HG02938 (cell line): ENCODE measurements around the gene CTSG.
"Not testable (repeated sequence)": the region's sequence is repeated elsewhere in the genome, so short reads cannot be mapped to it uniquely, and the experiment has no call there.

ENCODE experiments used
- ATAC-seq: cut with Tn5 transposase; IDR thresholded peaks from one replicate; pipeline ENCODE4 v1.9.1; 2021; ENCODE audit warnings: mild to moderate bottlenecking, moderate library complexity; ENCODE audit not compliant: unreplicated experiment

CTSG gene

DNA sequence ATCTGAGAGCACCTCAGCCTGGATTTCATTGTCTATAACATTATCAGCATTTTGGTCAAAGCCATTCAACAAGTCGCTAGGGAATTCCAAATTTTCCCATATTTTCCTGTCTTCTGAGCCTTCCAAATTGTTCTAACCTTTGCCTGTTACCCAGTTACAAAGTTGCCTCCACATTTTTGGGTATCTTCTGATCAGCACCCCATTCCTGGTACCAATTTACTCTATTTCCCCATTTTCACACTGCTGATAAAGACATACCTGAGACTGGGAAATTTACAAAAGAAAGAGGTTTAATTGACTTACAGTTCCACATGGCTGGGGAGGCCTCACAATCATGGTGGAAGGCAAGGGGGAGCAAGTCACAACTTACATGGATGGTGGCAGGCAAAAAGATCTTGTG lies 27.0 kb downstream of the CTSG start:
- ATAC-seq = not testable (repeated sequence)

DNA sequence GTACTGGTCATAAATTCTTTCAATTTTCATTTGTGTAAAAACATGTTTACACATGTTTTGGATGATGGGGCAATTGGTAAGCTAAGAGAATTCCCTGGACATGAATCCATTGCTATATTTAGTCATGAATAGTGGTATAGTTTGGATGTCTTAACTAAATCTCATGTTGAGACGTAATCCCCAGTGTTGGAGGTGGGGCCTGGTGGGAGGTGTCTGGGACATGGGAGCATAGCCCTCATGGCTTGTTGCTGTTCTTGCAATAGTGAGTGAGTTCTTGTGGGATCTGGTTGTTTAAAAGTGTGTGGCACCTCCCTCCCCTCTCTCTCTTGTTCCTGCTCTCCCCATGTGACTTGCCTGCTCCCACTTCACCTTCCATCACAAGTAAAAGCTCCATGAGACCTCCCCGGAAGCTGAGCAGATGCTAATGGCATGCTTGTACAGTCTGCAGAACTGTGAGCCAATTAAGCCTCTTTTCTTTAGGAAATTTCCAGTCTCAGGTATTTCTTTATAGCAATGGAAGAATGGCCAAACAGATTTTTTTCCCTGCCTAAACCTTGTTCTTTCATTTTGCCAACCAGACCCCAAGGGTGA lies 33.6 kb downstream of the CTSG start:
- no peak for ATAC-seq

DNA sequence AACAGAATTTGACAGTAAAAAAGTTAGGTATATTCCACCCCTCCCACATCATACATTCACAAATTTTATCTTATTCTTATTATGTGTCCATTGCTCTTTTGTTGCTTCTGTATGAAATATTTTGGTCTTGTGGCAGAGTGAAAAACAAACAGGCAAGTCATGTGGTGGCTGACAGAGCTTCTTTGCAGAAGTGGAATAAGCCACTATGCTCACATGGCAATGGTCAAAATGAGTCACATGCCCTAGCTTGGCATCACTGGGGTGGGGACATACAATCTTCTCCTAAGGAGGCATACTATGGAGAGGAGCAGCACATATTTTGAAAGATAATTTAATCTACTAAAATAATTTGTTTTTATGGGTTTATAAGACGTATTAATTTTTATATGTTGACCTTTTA lies 40.3 kb downstream of the CTSG start:
- ATAC-seq = no peak

DNA sequence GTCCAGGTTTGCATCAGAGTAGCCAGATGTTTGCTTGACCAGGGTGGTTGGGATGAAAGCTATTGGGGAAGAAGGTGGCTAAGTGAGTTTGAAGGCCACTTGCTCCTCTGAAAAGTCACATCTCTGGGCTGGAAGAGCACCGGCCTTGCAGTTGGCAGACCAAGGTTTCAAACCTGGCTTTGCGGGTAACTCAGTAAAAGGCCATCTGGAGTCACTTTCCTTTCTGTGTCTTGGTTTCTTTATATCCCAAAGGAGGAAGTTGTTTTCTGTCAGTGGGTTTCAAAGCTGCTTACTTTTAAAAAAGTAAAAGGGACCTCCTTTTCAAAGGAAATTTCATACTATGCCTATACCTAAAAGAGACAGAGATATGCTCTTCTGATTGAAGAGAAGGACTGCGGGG lies 41.8 kb downstream of the CTSG start:
- ATAC-seq = no peak

DNA sequence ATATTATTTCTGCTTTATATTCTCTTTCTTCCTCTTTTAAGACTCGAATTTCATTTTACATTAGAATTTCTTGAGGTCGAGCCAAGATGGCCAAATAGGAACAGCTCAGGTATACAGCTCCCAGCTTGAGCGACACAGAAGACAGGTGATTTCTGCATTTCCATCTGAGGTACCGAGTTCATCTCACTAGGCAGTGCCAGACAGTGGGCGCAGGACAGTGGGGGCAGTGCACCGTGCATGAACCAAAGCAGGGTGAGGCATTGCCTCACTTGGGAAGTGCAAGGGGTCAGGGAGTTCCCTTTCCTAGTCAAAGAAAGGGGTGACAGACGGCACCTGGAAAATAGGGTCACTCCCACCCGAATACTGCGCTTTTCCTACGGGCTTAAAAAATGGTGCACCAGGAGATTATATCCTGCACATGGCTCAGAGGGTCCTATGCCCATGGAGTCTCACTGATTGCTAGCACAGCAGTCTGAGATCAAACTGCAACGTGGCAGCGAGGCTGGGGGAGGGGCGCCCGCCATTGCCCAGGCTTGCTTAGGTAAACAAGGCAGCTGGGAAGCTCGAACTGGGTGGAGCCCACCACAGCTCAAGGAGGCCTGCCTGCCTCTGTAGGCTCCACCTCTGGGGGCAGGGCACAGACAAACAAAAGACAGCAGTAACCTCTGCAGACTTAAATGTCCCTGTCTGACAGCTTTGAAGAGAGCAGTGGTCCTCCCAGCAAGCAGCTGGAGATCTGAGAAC lies 50.0 kb downstream of the CTSG start:
- not testable (repeated sequence) for ATAC-seq
